Sigmoid colon (tissue), 4 donors: ENCODE measurements around the gene TMEM140.

Experiments
- EP300 ChIP-seq, 4 donors: sonication (generic); formaldehyde crosslinking; IDR thresholded peaks; one replicate each; pipeline ENCODE4 v1.6.1; 2017; ENCODE audit warnings: antibody characterized with exemption in 4 of 4
- POLR2A ChIP-seq, 2 donors: fragments of 450-650 bp; IDR thresholded peaks; one replicate each; pipeline ENCODE4 v1.6.1; 2016; ENCODE audit warnings: antibody characterized with exemption in 2 of 2, mild to moderate bottlenecking in 2 of 2, moderate library complexity in 2 of 2
- POLR2AphosphoS5 ChIP-seq, 4 donors: sonication (generic); formaldehyde crosslinking; IDR thresholded peaks; one replicate each; pipeline ENCODE4 v1.6.1; 2017; ENCODE audit warnings: antibody characterized with exemption in 4 of 4
- TF ChIP-seq, protein P1 (sequence below), 4 experiments: fragments of 450-650 bp in 3 of 4; fragments of 200-600 bp in 1 of 4; IDR thresholded peaks; one replicate each; pipeline ENCODE4 v1.5.1; 2016 to 2019; ENCODE audit warnings: antibody characterized with exemption in 4 of 4, mild to moderate bottlenecking in 3 of 4, moderate library complexity in 2 of 4

- TF ChIP-seq POLR2A (IDR thresholded peaks at IDR 0.05), result no peak
- TF ChIP-seq EP300 (IDR thresholded peaks at IDR 0.05), result no peak
- TF ChIP-seq, protein P1, sequence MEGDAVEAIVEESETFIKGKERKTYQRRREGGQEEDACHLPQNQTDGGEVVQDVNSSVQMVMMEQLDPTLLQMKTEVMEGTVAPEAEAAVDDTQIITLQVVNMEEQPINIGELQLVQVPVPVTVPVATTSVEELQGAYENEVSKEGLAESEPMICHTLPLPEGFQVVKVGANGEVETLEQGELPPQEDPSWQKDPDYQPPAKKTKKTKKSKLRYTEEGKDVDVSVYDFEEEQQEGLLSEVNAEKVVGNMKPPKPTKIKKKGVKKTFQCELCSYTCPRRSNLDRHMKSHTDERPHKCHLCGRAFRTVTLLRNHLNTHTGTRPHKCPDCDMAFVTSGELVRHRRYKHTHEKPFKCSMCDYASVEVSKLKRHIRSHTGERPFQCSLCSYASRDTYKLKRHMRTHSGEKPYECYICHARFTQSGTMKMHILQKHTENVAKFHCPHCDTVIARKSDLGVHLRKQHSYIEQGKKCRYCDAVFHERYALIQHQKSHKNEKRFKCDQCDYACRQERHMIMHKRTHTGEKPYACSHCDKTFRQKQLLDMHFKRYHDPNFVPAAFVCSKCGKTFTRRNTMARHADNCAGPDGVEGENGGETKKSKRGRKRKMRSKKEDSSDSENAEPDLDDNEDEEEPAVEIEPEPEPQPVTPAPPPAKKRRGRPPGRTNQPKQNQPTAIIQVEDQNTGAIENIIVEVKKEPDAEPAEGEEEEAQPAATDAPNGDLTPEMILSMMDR (IDR thresholded peaks at IDR 0.05), result no peak
- no peak for TF ChIP-seq POLR2AphosphoS5 (IDR thresholded peaks at IDR 0.05)
These were observed 45.8 kb downstream of the TMEM140 start for GRCh38 chr7:135193615-135194081.
